HEK293 (cell line): ENCODE measurements around the gene ADAMTS2.

Experiments used
- BCL11A ChIP-seq: fragments of 450-650 bp; formaldehyde crosslinking; IDR thresholded peaks from 2 replicates; pipeline ENCODE4 v1.5.1; 2016; ENCODE audit warnings: low read depth, missing biosample characterization, missing genetic modification characterization
- CTCF ChIP-seq: fragments of 450-650 bp; formaldehyde crosslinking; IDR thresholded peaks from 2 replicates; pipeline ENCODE4 v1.5.1; 2016; ENCODE audit warnings: missing biosample characterization, missing genetic modification characterization
- ZFP37 ChIP-seq: fragments of 450-650 bp; formaldehyde crosslinking; IDR thresholded peaks from 2 replicates; pipeline ENCODE4 v1.5.1; 2016; ENCODE audit warnings: missing biosample characterization, missing genetic modification characterization
- ZNF10 ChIP-seq: fragments of 450-650 bp; formaldehyde crosslinking; IDR thresholded peaks from 2 replicates; pipeline ENCODE4 v1.5.1; 2017; ENCODE audit warnings: missing biosample characterization, missing genetic modification characterization
- ZNF121 ChIP-seq: fragments of 450-650 bp; formaldehyde crosslinking; IDR thresholded peaks from 2 replicates; pipeline ENCODE4 v1.5.1; 2016; ENCODE audit warnings: missing biosample characterization, missing genetic modification characterization
- ZNF202 ChIP-seq: fragments of 450-650 bp; formaldehyde crosslinking; IDR thresholded peaks from 2 replicates; pipeline ENCODE4 v1.5.1; 2016; ENCODE audit warnings: missing biosample characterization, missing genetic modification characterization, borderline replicate concordance
- ZNF302 ChIP-seq: fragments of 450-650 bp; formaldehyde crosslinking; IDR thresholded peaks from 2 replicates; pipeline ENCODE4 v1.5.1; 2016; ENCODE audit warnings: missing biosample characterization, missing genetic modification characterization, low read depth

GRCh38 chr5:179199246-179199645, 146.0 kb downstream of the ADAMTS2 start:
- TF ChIP-seq ZNF202 (no peak), ZNF10 (tag by site-specific recombination) (no peak), CTCF (tag by site-specific recombination) (no peak), ZNF302 (tag by site-specific recombination) (no peak), ZNF121 (tag by site-specific recombination) (no peak), ZFP37 (tag by site-specific recombination) (no peak), BCL11A (tag by site-specific recombination) (no peak)
